Stomach (tissue), 9 donors: ENCODE measurements around the gene TMEM181. TPM values are rescaled to one million over a fixed set of nuclear protein-coding genes. Genes with fewer than 3 reads are reported as not detected.

Experiments used
- DNase-seq, 2 donors: peaks; one replicate each; pipeline versions ENCODE4 v3.0.0 to v3.0.0-alpha.2; 2013 to 2019
- H3K27ac ChIP-seq, 5 donors: fragments of 200-600 bp in 4 of 5; sonication (generic) in 4 of 5; one replicate each; pipeline ENCODE4 v1.5.1; 2013 to 2019; ENCODE audit warnings: mild to moderate bottlenecking in 1 of 5, moderate library complexity in 1 of 5
- H3K27me3 ChIP-seq, 3 donors: fragments of 200-600 bp; sonication (generic); one replicate each; pipeline ENCODE4 v1.5.1; 2017 to 2019; ENCODE audit warnings: mixed run types in 1 of 3
- H3K36me3 ChIP-seq, 4 donors: fragments of 200-600 bp; sonication (generic); 1 replicate in 3 of 4; 2 replicates in 1 of 4; pipeline ENCODE4 v1.5.1; 2016 to 2019
- H3K4me1 ChIP-seq, 4 donors: fragments of 200-600 bp; sonication (generic); one replicate each; pipeline ENCODE4 v1.5.1; 2016 to 2019
- H3K4me3 ChIP-seq, 4 donors: fragments of 200-600 bp; sonication (generic) in 3 of 4; one replicate each; pipeline ENCODE4 v1.5.1; 2016 to 2019; ENCODE audit warnings: mild to moderate bottlenecking in 1 of 4
- H3K9me3 ChIP-seq, 4 donors: fragments of 200-600 bp; sonication (generic); one replicate each; pipeline ENCODE4 v1.5.1; 2016 to 2019
- EP300 ChIP-seq: sonication (generic); formaldehyde crosslinking; IDR thresholded peaks from one replicate; pipeline ENCODE4 v1.6.1; 2017; ENCODE audit warnings: antibody characterized with exemption
- POLR2A ChIP-seq, 4 donors: fragments of 450-650 bp; IDR thresholded peaks; one replicate each; pipeline ENCODE4 v1.6.1; 2016; ENCODE audit warnings: antibody characterized with exemption in 4 of 4, control low read depth in 2 of 4, mild to moderate bottlenecking in 1 of 4, moderate library complexity in 1 of 4
- POLR2AphosphoS5 ChIP-seq, 3 donors: sonication (generic); formaldehyde crosslinking; IDR thresholded peaks; one replicate each; pipeline ENCODE4 v1.6.1; 2016; ENCODE audit warnings: antibody characterized with exemption in 3 of 3
- WGBS, 5 donors: extraction: QIAGEN DNeasy Blood & Tissue Kit in 3 of 5; methylation state at CpG; one replicate each; pipeline versions ENCODE4 v1.1.5 to v1.1.7; 2013 to 2018; 5-methylcytosine and 5-hydroxymethylcytosine counted together
- intact Hi-C: fragments of 100-400 bp; cut with DNase I; formaldehyde crosslinking; loops from one replicate; pipeline ENCODE4 v1.15.1; 2023; ENCODE audit warnings: low total_unique reads
- polyA plus RNA-seq, 3 donors: library from polyadenylated mRNA; stranded (reverse); fragments of 200-250 nt; gene quantifications; one replicate each; pipeline ENCODE4 v1.2.3, GENCODE V29; 2013
- total RNA-seq, 5 donors: library from RNA; depleted of rRNA; stranded (reverse); fragments of >200 nt; gene quantifications; one replicate each; pipeline versions ENCODE4 v1.1.0 to v1.2.3, GENCODE V29; 2014 to 2016
- TF ChIP-seq, protein P1 (sequence below), 7 experiments: fragments of 450-650 bp in 4 of 7; fragments of 200-600 bp in 3 of 7; sonication (generic) in 3 of 7; IDR thresholded peaks; one replicate each; pipeline ENCODE4 v1.5.1; 2016 to 2019; ENCODE audit warnings: antibody characterized with exemption in 7 of 7, control low read depth in 2 of 7, mild to moderate bottlenecking in 1 of 7
- donor health status: healthy with polysubstance abuse.
- donor health status: Bipolar disorder and iron deficiency.
- donor health status: healthy.

Gene TMEM181
- total and polyA plus RNA-seq, 8 donors, result 2.9 to 62.2 (median 15.0) TPM

DNA sequence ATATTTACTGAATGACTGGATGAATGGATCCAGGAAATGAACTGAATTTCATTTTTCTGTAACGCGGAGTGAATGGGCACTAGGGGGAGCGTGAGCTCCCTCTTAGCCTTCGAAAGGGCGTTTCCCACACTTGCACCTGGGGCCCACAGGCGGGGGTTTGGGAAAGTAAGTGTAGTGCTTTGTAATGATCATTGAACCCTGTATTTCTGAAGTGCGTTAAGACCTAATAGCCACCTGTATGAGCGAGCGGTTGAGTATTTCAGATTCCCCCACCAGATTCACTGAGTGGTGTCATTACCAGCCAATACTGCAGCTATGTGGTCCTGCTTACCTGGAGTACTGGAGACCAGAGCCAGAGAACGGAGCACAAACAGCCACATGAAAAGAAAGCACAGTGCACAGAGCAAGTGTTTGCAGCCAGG is 100.5 kb downstream of the TMEM181 start:
- no peak overlapping the region for H3K27ac ChIP-seq
- H3K36me3 ChIP-seq, result peaks cover 0 to 7% (median 0%) of the 10 kb centered on the region in 4 donors
- WGBS, 5 donors, result 22 to 30% (median 27%) methylated on average over 9 to 10 of the region's 10 CpGs
- no peak overlapping the region for H3K4me3 ChIP-seq
- H3K4me1 ChIP-seq, result peaks cover 0 to 46% (median 20%) of the 10 kb centered on the region in 4 donors
- intact Hi-C loops, result no loop called here
- TF ChIP-seq, protein P1, sequence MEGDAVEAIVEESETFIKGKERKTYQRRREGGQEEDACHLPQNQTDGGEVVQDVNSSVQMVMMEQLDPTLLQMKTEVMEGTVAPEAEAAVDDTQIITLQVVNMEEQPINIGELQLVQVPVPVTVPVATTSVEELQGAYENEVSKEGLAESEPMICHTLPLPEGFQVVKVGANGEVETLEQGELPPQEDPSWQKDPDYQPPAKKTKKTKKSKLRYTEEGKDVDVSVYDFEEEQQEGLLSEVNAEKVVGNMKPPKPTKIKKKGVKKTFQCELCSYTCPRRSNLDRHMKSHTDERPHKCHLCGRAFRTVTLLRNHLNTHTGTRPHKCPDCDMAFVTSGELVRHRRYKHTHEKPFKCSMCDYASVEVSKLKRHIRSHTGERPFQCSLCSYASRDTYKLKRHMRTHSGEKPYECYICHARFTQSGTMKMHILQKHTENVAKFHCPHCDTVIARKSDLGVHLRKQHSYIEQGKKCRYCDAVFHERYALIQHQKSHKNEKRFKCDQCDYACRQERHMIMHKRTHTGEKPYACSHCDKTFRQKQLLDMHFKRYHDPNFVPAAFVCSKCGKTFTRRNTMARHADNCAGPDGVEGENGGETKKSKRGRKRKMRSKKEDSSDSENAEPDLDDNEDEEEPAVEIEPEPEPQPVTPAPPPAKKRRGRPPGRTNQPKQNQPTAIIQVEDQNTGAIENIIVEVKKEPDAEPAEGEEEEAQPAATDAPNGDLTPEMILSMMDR (IDR thresholded peaks at IDR 0.05), result peak in 5 of 7 experiments; percentile 25 to 67 (median 51)
- TF ChIP-seq POLR2A (IDR thresholded peaks at IDR 0.05) (no peak), POLR2AphosphoS5 (IDR thresholded peaks at IDR 0.05) (peak in 1 of 3 donors; percentile 22)
- H3K27me3 ChIP-seq, result no peaks in the 10 kb centered on the region
- no peaks in the 10 kb centered on the region for H3K9me3 ChIP-seq
- peak; percentile 52 to 81 for DNase-seq

DNA sequence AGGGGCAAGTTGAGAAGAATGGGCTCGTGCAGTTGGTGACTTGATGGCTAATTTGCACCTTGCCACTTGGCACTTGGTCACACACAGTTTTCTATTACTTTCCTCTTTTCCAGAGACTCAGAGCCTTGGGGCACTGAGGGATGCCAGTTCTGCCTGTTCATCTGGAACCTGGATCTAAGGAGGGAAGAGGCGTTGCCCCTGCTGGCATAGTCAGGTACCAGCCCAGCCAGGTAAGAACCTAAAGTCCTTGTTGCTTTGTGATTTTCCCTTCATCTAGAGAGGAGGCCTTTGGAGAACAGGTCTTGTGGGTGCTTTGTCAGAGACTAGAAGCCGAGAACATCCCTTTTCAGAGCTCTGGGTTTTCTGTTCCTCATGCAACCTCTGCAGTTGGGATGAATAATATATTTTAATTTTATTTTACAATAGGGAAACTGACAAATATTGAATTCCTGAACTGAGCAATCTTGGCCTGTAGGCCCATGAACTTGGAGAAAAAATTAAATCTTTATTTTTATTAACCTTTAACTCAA is 101.3 kb downstream of the TMEM181 start:
- H3K9me3 ChIP-seq, result no peaks in the 10 kb centered on the region
- intact Hi-C loops, result no loop called here
- no peak overlapping the region for H3K27ac ChIP-seq
- no peak overlapping the region for H3K4me3 ChIP-seq
- 80 to 96% (median 85%) methylated on average over 3 of the region's 3 CpGs for WGBS, 5 donors
- peaks cover 0 to 40% (median 19%) of the 10 kb centered on the region in 4 donors for H3K4me1 ChIP-seq
- TF ChIP-seq EP300 (no peak), POLR2A (IDR thresholded peaks at IDR 0.05) (no peak), POLR2AphosphoS5 (IDR thresholded peaks at IDR 0.05) (no peak)
- TF ChIP-seq, protein P1 (IDR thresholded peaks at IDR 0.05), result no peak
- H3K27me3 ChIP-seq, result no peaks in the 10 kb centered on the region
- DNase-seq, result no peak
- H3K36me3 ChIP-seq, result peaks cover 0 to 7% (median 0%) of the 10 kb centered on the region in 4 donors

DNA sequence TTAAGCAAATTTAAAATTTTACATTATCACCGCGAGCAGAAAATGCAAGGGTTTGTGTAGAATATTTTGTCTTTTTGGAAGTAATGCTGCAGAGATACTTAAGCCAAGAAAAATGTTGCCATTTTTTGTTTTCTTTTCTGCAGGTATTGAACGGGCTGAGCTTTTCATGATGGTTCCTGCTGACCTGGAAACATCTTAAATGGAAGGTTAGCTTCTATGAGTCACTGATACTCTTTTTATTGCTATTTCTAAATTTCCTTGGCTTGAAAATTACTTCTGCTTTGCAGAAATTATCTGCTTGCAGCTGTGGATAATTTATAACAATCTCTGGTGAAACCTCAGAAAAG is 102.7 kb downstream of the TMEM181 start:
- intact Hi-C loops, result no loop called here
- 77 to 87% (median 81%) methylated on average over 3 of the region's 3 CpGs for WGBS, 5 donors
- Histone ChIP-seq H3K36me3 (peaks cover 0 to 7% (median 0%) of the 10 kb centered on the region in 4 donors), H3K27me3 (no peaks in the 10 kb centered on the region), H3K27ac (peak overlapping the region in 2 of 5 donors; percentile 55 to 63), H3K4me1 (peaks cover 0 to 39% (median 22%) of the 10 kb centered on the region in 4 donors), H3K9me3 (no peaks in the 10 kb centered on the region), H3K4me3 (no peak overlapping the region)
- no peak for DNase-seq
- TF ChIP-seq POLR2A (IDR thresholded peaks at IDR 0.05) (no peak), EP300 (no peak)

DNA sequence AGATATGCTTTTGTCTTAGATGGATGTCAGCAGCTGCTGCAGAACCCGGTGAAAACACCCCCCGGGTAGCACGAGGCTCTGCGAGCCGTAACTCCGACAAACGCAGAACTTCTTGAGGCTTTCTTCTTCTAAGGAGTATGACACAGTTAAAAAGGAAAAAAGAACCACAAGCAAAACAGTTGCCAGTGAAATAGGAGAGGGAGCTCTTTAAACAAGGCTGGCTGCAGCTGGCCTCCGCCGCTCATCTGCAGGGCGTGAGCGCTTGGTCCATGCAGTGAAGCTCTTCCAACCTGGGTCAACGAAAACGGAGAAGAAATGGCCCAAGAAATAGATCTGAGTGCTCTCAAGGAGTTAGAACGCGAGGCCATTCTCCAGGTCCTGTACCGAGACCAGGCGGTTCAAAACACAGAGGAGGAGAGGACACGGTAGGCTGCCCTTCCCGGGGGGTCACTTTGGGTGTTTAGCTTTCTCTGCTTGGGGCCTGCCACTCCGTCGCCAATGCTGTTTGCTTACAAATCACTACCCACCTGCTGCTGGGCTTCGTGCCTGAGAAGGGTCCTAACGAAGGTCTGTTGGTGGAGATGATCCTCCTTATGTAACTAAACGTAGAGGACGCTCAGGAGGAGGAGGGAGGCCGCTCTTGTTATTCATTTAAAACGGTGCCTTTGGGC is 103.2 kb downstream of the TMEM181 start:
- H3K27me3 ChIP-seq, result no peaks in the 10 kb centered on the region
- H3K27ac ChIP-seq, result peak overlapping the region in 4 of 5 donors; percentile 18 to 63 (median 54)
- H3K9me3 ChIP-seq, result no peaks in the 10 kb centered on the region
- WGBS, 5 donors, result 57 to 71% (median 62%) methylated on average over 27 of the region's 27 CpGs
- H3K4me3 ChIP-seq, result peak overlapping the region in 2 of 4 donors; percentile 10 to 17
- TF ChIP-seq POLR2AphosphoS5 (IDR thresholded peaks at IDR 0.05) (no peak), EP300 (no peak), POLR2A (IDR thresholded peaks at IDR 0.05) (no peak)
- TF ChIP-seq, protein P1 (IDR thresholded peaks at IDR 0.05), result no peak
- intact Hi-C loops, result no loop called here
- H3K4me1 ChIP-seq, result peaks cover 0 to 41% (median 22%) of the 10 kb centered on the region in 4 donors
- DNase-seq, result peak in 1 of 2 donors; percentile 68
- peaks cover 0 to 7% (median 0%) of the 10 kb centered on the region in 4 donors for H3K36me3 ChIP-seq
